ENCODE results near the gene RAPGEF5.

The RAPGEF5 gene

GRCh38 chr7:22252936-22253536 lies 103.9 kb downstream of the RAPGEF5 start:
- Histone ChIP-seq H3K4me2 (ENCODE audit: low read length) (peak overlapping the region; percentile 2), H3K79me2 (peaks cover 18% of the 10 kb centered on the region), H3K9ac (no peak overlapping the region), H3K36me3 (ENCODE audit: control insufficient read depth, insufficient read depth, low read length) (no peaks in the 10 kb centered on the region), H2AFZ (peak overlapping the region; percentile 57), H3K4me3 (ENCODE audit: low read depth, low read length) (no peak overlapping the region), H3K4me1 (peaks cover 57% of the 10 kb centered on the region), H3K27me3 (ENCODE audit: control insufficient read depth, insufficient read depth, low read length) (no peaks in the 10 kb centered on the region), H3K27ac (peak overlapping the region; percentile 86), H3K9me3 (ENCODE audit: control insufficient read depth, low read length) (no peaks in the 10 kb centered on the region)
- TF ChIP-seq CTCF (IDR thresholded peaks at IDR 0.05): no peak

- Histone ChIP-seq H3K36me3 (ENCODE audit: control insufficient read depth, insufficient read depth, low read length) (no peaks in the 10 kb centered on the region), H3K4me1 (peaks cover 57% of the 10 kb centered on the region), H3K27me3 (ENCODE audit: control insufficient read depth, insufficient read depth, low read length) (no peaks in the 10 kb centered on the region), H2AFZ (peak overlapping the region; percentile 19), H3K27ac (peak overlapping the region; percentile 86), H3K4me3 (ENCODE audit: low read depth, low read length) (no peak overlapping the region), H3K9ac (no peak overlapping the region), H3K79me2 (peaks cover 18% of the 10 kb centered on the region), H3K9me3 (ENCODE audit: control insufficient read depth, low read length) (no peaks in the 10 kb centered on the region), H3K4me2 (ENCODE audit: low read length) (no peak overlapping the region)
- no peak for TF ChIP-seq CTCF (IDR thresholded peaks at IDR 0.05)
Observed at GRCh38 chr7:22252016-22252415, 104.9 kb downstream of the RAPGEF5 start.

GRCh38 chr7:22251281-22251680 lies 105.7 kb downstream of the RAPGEF5 start:
- TF ChIP-seq CTCF (IDR thresholded peaks at IDR 0.05): no peak
- no peaks in the 10 kb centered on the region for H3K27me3 ChIP-seq (ENCODE audit: control insufficient read depth, insufficient read depth, low read length)
- peaks cover 57% of the 10 kb centered on the region for H3K4me1 ChIP-seq
- no peak overlapping the region for H3K4me3 ChIP-seq (ENCODE audit: low read depth, low read length)
- peak overlapping the region; percentile 86 for H3K27ac ChIP-seq
- no peak overlapping the region for H3K9ac ChIP-seq
- H2AFZ ChIP-seq: peak overlapping the region; percentile 29
- no peaks in the 10 kb centered on the region for H3K9me3 ChIP-seq (ENCODE audit: control insufficient read depth, low read length)
- H3K36me3 ChIP-seq (ENCODE audit: control insufficient read depth, insufficient read depth, low read length): no peaks in the 10 kb centered on the region
- H3K4me2 ChIP-seq (ENCODE audit: low read length): no peak overlapping the region
- H3K79me2 ChIP-seq: peaks cover 19% of the 10 kb centered on the region

- peak overlapping the region; percentile 86 for H3K27ac ChIP-seq
- H3K9ac ChIP-seq: no peak overlapping the region
Observed at GRCh38 chr7:22250390-22250789, 106.6 kb downstream of the RAPGEF5 start.

More at GRCh38 chr7:22250390-22250789, 106.6 kb downstream of the RAPGEF5 start:
- no peaks in the 10 kb centered on the region for H3K9me3 ChIP-seq (ENCODE audit: control insufficient read depth, low read length)
- H3K79me2 ChIP-seq: peaks cover 25% of the 10 kb centered on the region
- peak overlapping the region; percentile 17 for H2AFZ ChIP-seq
- H3K27me3 ChIP-seq (ENCODE audit: control insufficient read depth, insufficient read depth, low read length): no peaks in the 10 kb centered on the region
- H3K4me3 ChIP-seq (ENCODE audit: low read depth, low read length): no peak overlapping the region
- peaks cover 57% of the 10 kb centered on the region for H3K4me1 ChIP-seq
- no peak overlapping the region for H3K4me2 ChIP-seq (ENCODE audit: low read length)
- TF ChIP-seq CTCF (IDR thresholded peaks at IDR 0.05): no peak
- H3K36me3 ChIP-seq (ENCODE audit: control insufficient read depth, insufficient read depth, low read length): no peaks in the 10 kb centered on the region

Measured in parathyroid adenoma (tissue), 2 donors.